ENCODE measurements around the gene OR52E6. TPM values are rescaled to one million over a fixed set of nuclear protein-coding genes. Genes with fewer than 3 reads are reported as not detected.

OR52E6 gene
- total and polyA plus RNA-seq, 2 of the 8 experiments (the other 6 are each of a cell fraction or from before 2014, with no cell fraction given): 0.14 TPM; not detected in 1

- TF ChIP-seq CHD7 (IDR thresholded peaks at IDR 0.05; ENCODE audit: insufficient replicate concordance, low read length) (no peak), TAF7 (optimal IDR thresholded peaks at IDR 0.05; ENCODE audit: borderline replicate concordance, low read depth, low read length) (no peak), BRCA1 (IDR thresholded peaks at IDR 0.05; ENCODE audit: low read depth, low read length) (no peak)
These were observed 36.9 kb upstream of the OR52E6 start (continued) for GRCh38 chr11:5878564-5878963.
